GM13977 (cell line): ENCODE data around the gene PIGL.

Source experiments
- DNase-seq: peaks from one replicate; pipeline ENCODE4 v3.0.0; 2012; ENCODE audit warnings: low spot score
- CTCF ChIP-seq: IDR thresholded peaks from 2 replicates; pipeline ENCODE4 v1.5.1; 2012; ENCODE audit warnings: mild to moderate bottlenecking, control low read depth; ENCODE audit not compliant: insufficient read depth; ENCODE audit errors: extremely low read depth, missing control alignments
- in situ Hi-C: fragments of 300-500 bp; cut with MboI; formaldehyde crosslinking; loops from one replicate; pipeline ENCODE4 v1.12.0; 2022; ENCODE audit warnings: low sequenced_read_pairs, low pct_unique_long_range_greater_than_20kb, mixed read lengths, inconsistent platforms; ENCODE audit not compliant: unreplicated experiment

The PIGL gene

GRCh38 chr17:16217002-16217635 is at the start of gene PIGL:
Gene PIGL (plus strand): TSS chr17:16217210. CDS start chr17:16217227, 17 bp downstream.
- in situ Hi-C loops, result no loop called here
- no peak for TF ChIP-seq CTCF
- DNase-seq, result peak; percentile 80

GRCh38 chr17:16171613-16172012 is 45.4 kb upstream of the PIGL start:
- TF ChIP-seq CTCF, result no peak
- DNase-seq, result no peak
- in situ Hi-C loops, result no loop called here

- DNase-seq, result no peak
- in situ Hi-C loops, result no loop called here
- no peak for TF ChIP-seq CTCF
Observed at GRCh38 chr17:16178836-16179235, 38.2 kb upstream of the PIGL start.

- DNase-seq, result no peak
- in situ Hi-C loops, result no loop called here
- no peak for TF ChIP-seq CTCF
Observed at GRCh38 chr17:16181581-16181980, 35.4 kb upstream of the PIGL start.

GRCh38 chr17:16187642-16188041 is 29.4 kb upstream of the PIGL start:
- no peak for DNase-seq
- in situ Hi-C loops, result no loop called here
- TF ChIP-seq CTCF, result no peak

- DNase-seq, result no peak
- no peak for TF ChIP-seq CTCF
- in situ Hi-C loops, result no loop called here
Observed at GRCh38 chr17:16189791-16190348, 27.1 kb upstream of the PIGL start.
